HL-60 (cell line): ENCODE data around the gene GABPB2.

Experiments
- GABPA ChIP-seq: IDR thresholded peaks from 2 replicates; pipeline ENCODE4 v1.6.1; 2012; ENCODE audit warnings: low read depth
- POLR2AphosphoS5 ChIP-seq: IDR thresholded peaks from 2 replicates; pipeline ENCODE4 v1.6.1; 2012; ENCODE audit warnings: low read depth
- SPI1 ChIP-seq: IDR thresholded peaks from 2 replicates; pipeline ENCODE4 v1.6.1; 2012; ENCODE audit warnings: low read depth, mild to moderate bottlenecking, borderline replicate concordance
- TF ChIP-seq, protein P1 (sequence below): IDR thresholded peaks from one replicate; pipeline ENCODE4 v1.5.1; 2011; ENCODE audit warnings: low read length, control low read depth, inconsistent platforms; ENCODE audit not compliant: insufficient read depth
- TF ChIP-seq, protein P2 (sequence below): IDR thresholded peaks from 2 replicates; pipeline ENCODE4 v1.6.1; 2012; ENCODE audit warnings: low read depth; ENCODE audit not compliant: insufficient replicate concordance

DNA sequence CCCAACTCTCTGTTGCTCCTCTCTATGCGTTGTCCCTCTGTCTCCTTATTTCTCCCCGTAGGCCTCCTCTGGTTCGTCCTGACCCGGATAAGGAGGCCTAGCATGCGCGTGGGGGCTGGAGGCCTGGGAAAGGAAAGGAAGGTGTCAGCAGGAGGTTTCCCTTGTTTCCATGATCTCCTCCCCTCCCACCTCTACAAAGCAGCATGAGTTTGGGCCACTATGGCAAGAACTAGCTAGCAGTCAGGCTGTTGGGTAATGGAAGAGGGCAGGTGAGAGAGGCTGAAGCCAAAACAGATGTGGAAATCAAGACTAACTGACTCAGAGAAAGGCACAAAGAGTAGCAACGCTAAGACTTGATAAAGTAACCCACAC, 76.6 kb downstream of the GABPB2 start:
- TF ChIP-seq POLR2AphosphoS5 (no peak), GABPA (no peak), SPI1 (no peak)
- TF ChIP-seq, protein P1, sequence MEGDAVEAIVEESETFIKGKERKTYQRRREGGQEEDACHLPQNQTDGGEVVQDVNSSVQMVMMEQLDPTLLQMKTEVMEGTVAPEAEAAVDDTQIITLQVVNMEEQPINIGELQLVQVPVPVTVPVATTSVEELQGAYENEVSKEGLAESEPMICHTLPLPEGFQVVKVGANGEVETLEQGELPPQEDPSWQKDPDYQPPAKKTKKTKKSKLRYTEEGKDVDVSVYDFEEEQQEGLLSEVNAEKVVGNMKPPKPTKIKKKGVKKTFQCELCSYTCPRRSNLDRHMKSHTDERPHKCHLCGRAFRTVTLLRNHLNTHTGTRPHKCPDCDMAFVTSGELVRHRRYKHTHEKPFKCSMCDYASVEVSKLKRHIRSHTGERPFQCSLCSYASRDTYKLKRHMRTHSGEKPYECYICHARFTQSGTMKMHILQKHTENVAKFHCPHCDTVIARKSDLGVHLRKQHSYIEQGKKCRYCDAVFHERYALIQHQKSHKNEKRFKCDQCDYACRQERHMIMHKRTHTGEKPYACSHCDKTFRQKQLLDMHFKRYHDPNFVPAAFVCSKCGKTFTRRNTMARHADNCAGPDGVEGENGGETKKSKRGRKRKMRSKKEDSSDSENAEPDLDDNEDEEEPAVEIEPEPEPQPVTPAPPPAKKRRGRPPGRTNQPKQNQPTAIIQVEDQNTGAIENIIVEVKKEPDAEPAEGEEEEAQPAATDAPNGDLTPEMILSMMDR, result no peak
- TF ChIP-seq, protein P2, sequence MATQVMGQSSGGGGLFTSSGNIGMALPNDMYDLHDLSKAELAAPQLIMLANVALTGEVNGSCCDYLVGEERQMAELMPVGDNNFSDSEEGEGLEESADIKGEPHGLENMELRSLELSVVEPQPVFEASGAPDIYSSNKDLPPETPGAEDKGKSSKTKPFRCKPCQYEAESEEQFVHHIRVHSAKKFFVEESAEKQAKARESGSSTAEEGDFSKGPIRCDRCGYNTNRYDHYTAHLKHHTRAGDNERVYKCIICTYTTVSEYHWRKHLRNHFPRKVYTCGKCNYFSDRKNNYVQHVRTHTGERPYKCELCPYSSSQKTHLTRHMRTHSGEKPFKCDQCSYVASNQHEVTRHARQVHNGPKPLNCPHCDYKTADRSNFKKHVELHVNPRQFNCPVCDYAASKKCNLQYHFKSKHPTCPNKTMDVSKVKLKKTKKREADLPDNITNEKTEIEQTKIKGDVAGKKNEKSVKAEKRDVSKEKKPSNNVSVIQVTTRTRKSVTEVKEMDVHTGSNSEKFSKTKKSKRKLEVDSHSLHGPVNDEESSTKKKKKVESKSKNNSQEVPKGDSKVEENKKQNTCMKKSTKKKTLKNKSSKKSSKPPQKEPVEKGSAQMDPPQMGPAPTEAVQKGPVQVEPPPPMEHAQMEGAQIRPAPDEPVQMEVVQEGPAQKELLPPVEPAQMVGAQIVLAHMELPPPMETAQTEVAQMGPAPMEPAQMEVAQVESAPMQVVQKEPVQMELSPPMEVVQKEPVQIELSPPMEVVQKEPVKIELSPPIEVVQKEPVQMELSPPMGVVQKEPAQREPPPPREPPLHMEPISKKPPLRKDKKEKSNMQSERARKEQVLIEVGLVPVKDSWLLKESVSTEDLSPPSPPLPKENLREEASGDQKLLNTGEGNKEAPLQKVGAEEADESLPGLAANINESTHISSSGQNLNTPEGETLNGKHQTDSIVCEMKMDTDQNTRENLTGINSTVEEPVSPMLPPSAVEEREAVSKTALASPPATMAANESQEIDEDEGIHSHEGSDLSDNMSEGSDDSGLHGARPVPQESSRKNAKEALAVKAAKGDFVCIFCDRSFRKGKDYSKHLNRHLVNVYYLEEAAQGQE, result no peak
